ENCODE measurements around the gene CD180. TPM values are rescaled to one million over a fixed set of nuclear protein-coding genes. Genes with fewer than 3 reads are reported as not detected.

Gene CD180
- total RNA-seq: not detected in 2 replicates

DNA sequence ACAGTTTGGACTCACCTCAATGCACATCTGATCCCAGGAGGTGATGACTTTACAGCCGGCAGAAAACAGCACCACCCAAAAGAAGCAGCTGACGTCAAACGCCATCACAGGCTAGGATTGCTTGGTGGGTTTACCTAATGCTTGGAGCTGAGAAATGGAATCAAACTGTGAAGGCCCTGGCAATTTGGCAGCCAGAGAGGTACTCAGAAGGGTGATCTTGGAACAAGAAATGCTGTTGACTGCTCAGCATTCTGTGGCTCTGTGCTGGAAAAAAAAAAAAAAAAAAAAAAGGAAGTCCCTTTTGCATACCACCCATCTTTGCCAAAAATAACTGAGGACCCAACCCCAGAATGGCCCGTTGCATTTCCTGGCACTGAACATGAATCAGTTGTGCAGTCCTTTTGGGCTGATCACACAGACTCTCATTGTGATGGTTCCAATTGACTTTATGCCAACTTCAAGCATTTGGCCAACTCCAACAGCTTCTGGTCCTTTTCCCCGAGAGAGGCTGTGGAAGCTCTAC lies at the start of gene CD180:
CD180 (minus strand) TSS at position 263 of the 523 bp plus-strand sequence; CDS start at position 105, 158 bp downstream.

Measured in smooth muscle cell of the umbilical artery (primary cell).